ENCODE results near the gene SENP6.
"Not testable (repeated sequence)": the region's sequence is repeated elsewhere in the genome, so short reads cannot be mapped to it uniquely, and the experiment has no call there.

SENP6 gene

GRCh38 chr6:75601304-75602245 is at the start of gene SENP6:
TSS of gene SENP6 (plus strand) at chr6:75601880. CDS start at chr6:75602525, 645 bp downstream.
- TF ChIP-seq ZFX (IDR thresholded peaks at IDR 0.05) = no peak
- TF ChIP-seq, protein P1, sequence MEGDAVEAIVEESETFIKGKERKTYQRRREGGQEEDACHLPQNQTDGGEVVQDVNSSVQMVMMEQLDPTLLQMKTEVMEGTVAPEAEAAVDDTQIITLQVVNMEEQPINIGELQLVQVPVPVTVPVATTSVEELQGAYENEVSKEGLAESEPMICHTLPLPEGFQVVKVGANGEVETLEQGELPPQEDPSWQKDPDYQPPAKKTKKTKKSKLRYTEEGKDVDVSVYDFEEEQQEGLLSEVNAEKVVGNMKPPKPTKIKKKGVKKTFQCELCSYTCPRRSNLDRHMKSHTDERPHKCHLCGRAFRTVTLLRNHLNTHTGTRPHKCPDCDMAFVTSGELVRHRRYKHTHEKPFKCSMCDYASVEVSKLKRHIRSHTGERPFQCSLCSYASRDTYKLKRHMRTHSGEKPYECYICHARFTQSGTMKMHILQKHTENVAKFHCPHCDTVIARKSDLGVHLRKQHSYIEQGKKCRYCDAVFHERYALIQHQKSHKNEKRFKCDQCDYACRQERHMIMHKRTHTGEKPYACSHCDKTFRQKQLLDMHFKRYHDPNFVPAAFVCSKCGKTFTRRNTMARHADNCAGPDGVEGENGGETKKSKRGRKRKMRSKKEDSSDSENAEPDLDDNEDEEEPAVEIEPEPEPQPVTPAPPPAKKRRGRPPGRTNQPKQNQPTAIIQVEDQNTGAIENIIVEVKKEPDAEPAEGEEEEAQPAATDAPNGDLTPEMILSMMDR (conservative IDR thresholded peaks at IDR 0.05) = no peak
- peak within 1 kb of the TSS; percentile 98 for H3K27ac ChIP-seq

DNA sequence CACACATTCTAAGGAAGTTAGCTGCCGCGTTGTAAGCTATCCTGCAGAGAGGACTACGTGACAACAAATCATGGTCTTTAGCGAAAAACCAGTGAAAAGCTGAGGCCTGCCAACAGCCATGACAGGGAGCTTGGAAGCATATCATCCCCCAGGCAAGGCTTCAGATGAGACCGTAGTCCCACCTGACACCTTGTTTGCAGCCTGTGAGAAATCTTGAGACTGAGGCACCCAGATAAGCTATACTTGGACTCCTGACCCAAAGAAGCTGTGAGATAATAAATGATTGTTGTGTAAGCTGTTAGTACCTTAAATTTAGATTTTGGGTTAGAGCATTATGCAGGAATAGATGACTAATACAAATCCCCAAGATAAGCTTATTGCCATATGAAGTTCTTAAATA is 45.4 kb upstream of the SENP6 start:
- TF ChIP-seq ZFX (IDR thresholded peaks at IDR 0.05) = no peak
- TF ChIP-seq, protein P1 (conservative IDR thresholded peaks at IDR 0.05) = no peak
- no peak overlapping the region for H3K27ac ChIP-seq

- TF ChIP-seq ZFX (IDR thresholded peaks at IDR 0.05) = no peak
- TF ChIP-seq, protein P1 (conservative IDR thresholded peaks at IDR 0.05) = no peak
- no peak overlapping the region for H3K27ac ChIP-seq
These were observed 44.6 kb upstream of the SENP6 start for GRCh38 chr6:75557068-75557467.

GRCh38 chr6:75563032-75563431 is 38.6 kb upstream of the SENP6 start:
- no peak overlapping the region for H3K27ac ChIP-seq
- TF ChIP-seq ZFX (IDR thresholded peaks at IDR 0.05) = no peak
- TF ChIP-seq, protein P1 (conservative IDR thresholded peaks at IDR 0.05) = peak; percentile 51

GRCh38 chr6:75566137-75566767 is 35.4 kb upstream of the SENP6 start:
- TF ChIP-seq, protein P1 (conservative IDR thresholded peaks at IDR 0.05) = no peak
- no peak for TF ChIP-seq ZFX (IDR thresholded peaks at IDR 0.05)
- H3K27ac ChIP-seq = no peak overlapping the region

- TF ChIP-seq, protein P1 (conservative IDR thresholded peaks at IDR 0.05) = no peak
- TF ChIP-seq ZFX (IDR thresholded peaks at IDR 0.05) = no peak
- no peak overlapping the region for H3K27ac ChIP-seq
These were observed 33.6 kb upstream of the SENP6 start for GRCh38 chr6:75568100-75568499.

DNA sequence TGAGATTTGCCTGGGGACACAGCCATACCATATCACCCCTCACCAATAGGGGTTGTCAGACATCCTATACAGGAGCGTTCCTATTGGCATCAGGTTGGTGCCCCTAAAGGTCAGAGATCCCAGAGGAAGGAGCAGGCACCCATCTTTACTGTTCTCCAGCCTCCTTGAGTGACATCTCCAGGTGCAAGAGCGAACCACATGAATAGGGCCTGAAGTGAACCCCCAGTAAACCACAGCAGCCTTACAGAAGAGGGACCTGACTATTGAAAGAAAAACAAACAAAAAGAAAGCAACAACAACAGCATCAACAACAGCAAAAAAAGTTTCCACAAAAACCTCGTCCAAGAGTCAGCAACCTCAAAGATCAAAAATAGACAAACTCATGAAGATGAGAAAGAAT is 32.7 kb upstream of the SENP6 start:
- no peak for TF ChIP-seq ZFX (IDR thresholded peaks at IDR 0.05)
- TF ChIP-seq, protein P1 (conservative IDR thresholded peaks at IDR 0.05) = no peak
- H3K27ac ChIP-seq = no peak overlapping the region

- H3K27ac ChIP-seq = not testable (repeated sequence)
These were observed 31.0 kb upstream of the SENP6 start for GRCh38 chr6:75570671-75571070.
